Activated naive CD8-positive, alpha-beta T cell (primary cell): Measurements from ENCODE around the gene EXOC6.

Experiments
- H3K27ac Mint-ChIP-seq: one replicate; pipeline ENCODE4 v1.8.0; 2021; ENCODE audit warnings: mixed read lengths
- H3K27me3 Mint-ChIP-seq: one replicate; pipeline ENCODE4 v1.8.0; 2021; ENCODE audit warnings: mixed read lengths
- H3K36me3 Mint-ChIP-seq: one replicate; pipeline ENCODE4 v1.8.0; 2021; ENCODE audit warnings: mixed read lengths
- H3K4me1 Mint-ChIP-seq: one replicate; pipeline ENCODE4 v1.8.0; 2021; ENCODE audit warnings: low read depth, mixed read lengths
- H3K4me3 Mint-ChIP-seq: one replicate; pipeline ENCODE4 v1.8.0; 2021; ENCODE audit warnings: mild to moderate bottlenecking, mixed read lengths
- H3K9me3 Mint-ChIP-seq: one replicate; pipeline ENCODE4 v1.8.0; 2021; ENCODE audit warnings: low read depth, mixed read lengths

EXOC6 gene

GRCh38 chr10:93028883-93029282, 180.6 kb downstream of the EXOC6 start:
- no peaks in the 10 kb centered on the region for H3K4me1 Mint-ChIP-seq
- no peak overlapping the region for H3K27ac Mint-ChIP-seq
- peaks cover 15% of the 10 kb centered on the region for H3K36me3 Mint-ChIP-seq
- no peaks in the 10 kb centered on the region for H3K27me3 Mint-ChIP-seq
- no peaks in the 10 kb centered on the region for H3K9me3 Mint-ChIP-seq
- no peak overlapping the region for H3K4me3 Mint-ChIP-seq

DNA sequence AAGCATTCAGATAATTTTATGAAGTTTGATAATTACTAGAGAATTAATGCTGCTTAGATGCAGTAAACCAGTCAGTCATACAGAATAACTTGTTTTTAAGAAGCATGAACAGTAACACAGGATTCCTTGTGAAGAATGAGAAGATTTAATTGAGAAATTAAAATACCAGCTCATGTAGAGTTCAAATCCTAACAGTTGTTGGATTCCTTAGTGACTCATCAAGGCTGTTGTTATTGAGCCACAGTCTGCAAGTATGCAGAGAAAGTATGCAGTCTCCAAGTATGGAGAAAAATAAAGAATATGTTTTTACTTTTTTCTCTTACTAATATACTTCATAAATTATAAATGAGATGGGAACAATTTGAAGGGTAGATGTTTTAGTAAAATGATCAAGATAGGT, 182.1 kb downstream of the EXOC6 start:
- H3K27ac Mint-ChIP-seq, result no peak overlapping the region
- H3K36me3 Mint-ChIP-seq, result peaks cover 15% of the 10 kb centered on the region
- no peak overlapping the region for H3K4me3 Mint-ChIP-seq
- H3K9me3 Mint-ChIP-seq, result no peaks in the 10 kb centered on the region
- H3K4me1 Mint-ChIP-seq, result no peaks in the 10 kb centered on the region
- no peaks in the 10 kb centered on the region for H3K27me3 Mint-ChIP-seq

DNA sequence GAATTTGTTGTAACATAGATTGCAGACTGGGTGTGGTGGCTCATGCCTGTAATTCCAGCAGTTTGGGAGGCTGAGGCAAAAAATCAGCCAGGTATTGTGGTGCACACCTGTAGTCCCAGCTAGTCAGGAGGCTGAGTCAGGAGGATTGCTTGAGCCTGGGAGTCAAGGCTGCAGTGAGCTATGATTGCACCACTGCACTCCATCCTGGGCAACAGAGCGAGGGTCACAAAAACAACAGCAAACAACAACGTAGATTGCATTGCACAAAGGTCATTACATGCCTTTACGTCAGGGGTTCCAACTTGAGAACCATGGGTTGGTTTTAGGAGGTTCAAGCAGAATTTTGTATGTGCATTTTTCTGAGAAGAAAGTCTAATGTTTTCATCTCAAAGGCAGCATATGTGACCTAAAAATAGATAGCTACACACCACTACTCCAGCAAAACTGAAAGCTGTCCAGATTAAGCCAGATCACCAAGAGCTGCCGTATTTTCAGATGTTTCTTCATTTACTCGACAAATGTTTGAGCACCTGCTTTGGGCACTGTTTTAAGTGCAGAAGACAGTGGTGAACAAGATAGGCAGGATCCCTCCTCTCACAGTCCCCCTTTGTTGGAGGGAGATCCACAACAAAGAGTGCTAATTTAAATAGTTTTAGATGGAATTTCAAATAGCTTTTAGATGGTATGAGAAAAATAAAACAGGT, 183.9 kb downstream of the EXOC6 start:
- H3K36me3 Mint-ChIP-seq, result peaks cover 11% of the 10 kb centered on the region
- no peaks in the 10 kb centered on the region for H3K27me3 Mint-ChIP-seq
- no peak overlapping the region for H3K27ac Mint-ChIP-seq
- no peak overlapping the region for H3K4me3 Mint-ChIP-seq
- H3K9me3 Mint-ChIP-seq, result no peaks in the 10 kb centered on the region
- H3K4me1 Mint-ChIP-seq, result no peaks in the 10 kb centered on the region

- Mint-ChIP-seq H3K27ac (no peak overlapping the region), H3K27me3 (no peaks in the 10 kb centered on the region), H3K4me3 (no peak overlapping the region), H3K9me3 (no peaks in the 10 kb centered on the region), H3K36me3 (peaks cover 6% of the 10 kb centered on the region), H3K4me1 (no peaks in the 10 kb centered on the region)
These were observed 184.5 kb downstream of the EXOC6 start for GRCh38 chr10:93032809-93033137.

DNA sequence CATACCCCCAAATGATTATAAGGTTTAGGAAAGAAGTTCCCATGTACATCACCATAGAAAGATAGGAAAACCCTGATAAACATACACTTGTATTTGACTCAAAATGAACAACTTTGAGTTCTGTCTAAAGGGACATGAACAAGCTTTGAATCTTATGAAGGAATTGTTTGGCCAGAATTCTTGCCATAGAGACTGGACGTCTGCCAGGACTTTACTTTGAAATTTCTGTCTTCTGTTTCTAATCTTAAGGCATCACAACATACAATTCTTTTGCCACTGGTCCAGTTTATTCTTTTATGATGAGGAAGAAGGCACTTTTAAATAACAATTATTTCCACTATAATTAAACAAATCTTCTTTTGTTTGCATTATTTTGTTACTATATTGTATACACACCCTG, 186.1 kb downstream of the EXOC6 start:
- H3K4me3 Mint-ChIP-seq, result no peak overlapping the region
- no peak overlapping the region for H3K27ac Mint-ChIP-seq
- no peaks in the 10 kb centered on the region for H3K4me1 Mint-ChIP-seq
- no peaks in the 10 kb centered on the region for H3K27me3 Mint-ChIP-seq
- no peaks in the 10 kb centered on the region for H3K9me3 Mint-ChIP-seq
- H3K36me3 Mint-ChIP-seq, result peaks cover 4% of the 10 kb centered on the region

GRCh38 chr10:93039110-93039509, 190.8 kb downstream of the EXOC6 start:
- Mint-ChIP-seq H3K4me1 (no peaks in the 10 kb centered on the region), H3K9me3 (no peaks in the 10 kb centered on the region), H3K27me3 (no peaks in the 10 kb centered on the region), H3K4me3 (no peak overlapping the region), H3K36me3 (peaks cover 20% of the 10 kb centered on the region), H3K27ac (no peak overlapping the region)

GRCh38 chr10:93039721-93040120, 191.4 kb downstream of the EXOC6 start:
- Mint-ChIP-seq H3K27me3 (no peaks in the 10 kb centered on the region), H3K36me3 (peaks cover 20% of the 10 kb centered on the region), H3K9me3 (no peaks in the 10 kb centered on the region), H3K4me3 (no peak overlapping the region), H3K27ac (no peak overlapping the region), H3K4me1 (no peaks in the 10 kb centered on the region)

DNA sequence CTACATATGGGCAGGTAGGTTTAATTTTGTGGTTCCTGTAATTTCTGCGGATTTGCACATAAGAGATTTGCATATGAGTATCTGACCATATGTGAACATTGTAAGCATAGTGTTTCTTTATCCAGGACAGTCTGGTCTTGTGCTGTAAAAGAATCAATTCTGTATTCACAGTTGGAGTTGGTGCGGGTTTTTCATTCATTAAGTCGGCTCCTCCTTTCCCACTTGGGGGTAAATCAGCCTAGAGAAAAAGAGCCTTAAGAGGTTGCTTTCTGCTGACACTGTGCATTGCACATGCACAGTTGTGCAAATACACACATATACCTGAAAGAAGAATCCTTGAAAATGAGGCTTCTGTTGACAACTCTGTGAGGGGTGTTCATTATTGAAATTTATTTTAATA, 206.2 kb downstream of the EXOC6 start:
- H3K36me3 Mint-ChIP-seq, result peaks cover 21% of the 10 kb centered on the region
- no peak overlapping the region for H3K4me3 Mint-ChIP-seq
- no peaks in the 10 kb centered on the region for H3K27me3 Mint-ChIP-seq
- H3K4me1 Mint-ChIP-seq, result no peaks in the 10 kb centered on the region
- no peaks in the 10 kb centered on the region for H3K9me3 Mint-ChIP-seq
- H3K27ac Mint-ChIP-seq, result no peak overlapping the region

DNA sequence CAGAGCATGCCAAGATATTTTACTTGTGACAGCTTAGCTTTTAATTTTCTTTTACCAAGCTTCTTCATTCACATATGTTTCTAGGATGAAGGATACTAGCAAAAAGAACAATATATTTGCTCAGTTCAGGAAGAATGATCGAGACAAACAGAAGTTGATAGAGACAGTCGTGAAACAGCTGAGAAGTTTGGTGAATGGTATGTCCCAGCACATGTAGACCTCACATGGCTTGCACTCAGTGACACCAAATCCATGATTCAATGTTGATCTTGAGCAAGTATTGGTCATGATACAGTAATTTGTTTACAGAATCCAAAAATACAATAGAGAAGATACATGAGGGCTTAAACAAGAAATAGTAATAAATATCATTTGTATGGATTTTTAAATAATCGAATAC, 209.8 kb downstream of the EXOC6 start:
- Mint-ChIP-seq H3K4me3 (no peak overlapping the region), H3K36me3 (peaks cover 18% of the 10 kb centered on the region), H3K27ac (no peak overlapping the region), H3K4me1 (peaks cover 15% of the 10 kb centered on the region), H3K27me3 (peaks cover 7% of the 10 kb centered on the region), H3K9me3 (no peaks in the 10 kb centered on the region)

GRCh38 chr10:93059975-93060886, 211.9 kb downstream of the EXOC6 start, which contains the start of gene CYP26C1:
TSS of gene CYP26C1 (plus strand) at chr10:93060798. CDS start at chr10:93061264, 466 bp downstream.
- Mint-ChIP-seq H3K4me1 (peaks cover 19% of the 10 kb centered on the region), H3K9me3 (no peaks in the 10 kb centered on the region), H3K4me3 (peak within 1 kb of the TSS; percentile 46), H3K27ac (no peak within 1 kb of the TSS), H3K27me3 (peaks cover 15% of the 10 kb centered on the region), H3K36me3 (peaks cover 18% of the 10 kb centered on the region)

GRCh38 chr10:93060887-93061593, 212.7 kb downstream of the EXOC6 start:
- H3K4me1 Mint-ChIP-seq, result peaks cover 23% of the 10 kb centered on the region
- no peak overlapping the region for H3K27ac Mint-ChIP-seq
- H3K9me3 Mint-ChIP-seq, result no peaks in the 10 kb centered on the region
- H3K27me3 Mint-ChIP-seq, result peaks cover 19% of the 10 kb centered on the region
- H3K4me3 Mint-ChIP-seq, result no peak overlapping the region
- peaks cover 18% of the 10 kb centered on the region for H3K36me3 Mint-ChIP-seq

GRCh38 chr10:93061594-93062513, 213.5 kb downstream of the EXOC6 start:
- Mint-ChIP-seq H3K27me3 (peaks cover 22% of the 10 kb centered on the region), H3K27ac (no peak overlapping the region), H3K4me3 (peak overlapping the region; percentile 77), H3K36me3 (peaks cover 16% of the 10 kb centered on the region), H3K4me1 (peaks cover 23% of the 10 kb centered on the region), H3K9me3 (no peaks in the 10 kb centered on the region)

- peaks cover 29% of the 10 kb centered on the region for H3K27me3 Mint-ChIP-seq
- no peaks in the 10 kb centered on the region for H3K9me3 Mint-ChIP-seq
- peaks cover 12% of the 10 kb centered on the region for H3K36me3 Mint-ChIP-seq
- peaks cover 23% of the 10 kb centered on the region for H3K4me1 Mint-ChIP-seq
- no peak overlapping the region for H3K27ac Mint-ChIP-seq
- H3K4me3 Mint-ChIP-seq, result peak overlapping the region; percentile 77
These were observed 214.3 kb downstream of the EXOC6 start for GRCh38 chr10:93062514-93063143.
